OCI-LY7 (cell line): ENCODE results near the gene GREM2. TPM values are rescaled to one million over a fixed set of nuclear protein-coding genes. Genes with fewer than 3 reads are reported as not detected.

ENCODE experiments used
- BruUV-seq: library from RNA; stranded (reverse); fragments of 400-500 nt; replicated peaks from 2 replicates; lab custom pipeline; 2021; lab: Mats Ljungman, UMichigan
- CTCF ChIA-PET: fragments of 300-600 bp; sonication (Branson Sonifier 250); formaldehyde crosslinking; loops from one replicate; lab custom pipeline; 2022; ENCODE audit warnings: antibody characterized with exemption; ENCODE audit not compliant: unreplicated experiment; lab: Charles Lee
- POLR2A ChIA-PET: fragments of 300-600 bp; sonication (Branson Sonifier 250); formaldehyde crosslinking; loops from one replicate; lab custom pipeline; 2022; ENCODE audit warnings: antibody characterized with exemption; lab: Charles Lee
- DNase-seq: peaks from one replicate; pipeline ENCODE4 v3.0.0-alpha.2; 2015; ENCODE audit warnings: low spot score
- H2AFZ ChIP-seq: fragments of 200-600 bp; sonication (generic), shearing (Covaris generic); 2 replicates; pipeline ENCODE4 v1.6.1; 2014; ENCODE audit warnings: mild to moderate bottlenecking, antibody characterized with exemption, low read length, moderate library complexity
- H3K27ac ChIP-seq: fragments of 200-600 bp; sonication (generic); 2 replicates; pipeline ENCODE4 v1.5.1; 2014; ENCODE audit warnings: mixed run types, low read depth, mild to moderate bottlenecking, moderate library complexity, low read length, inconsistent platforms; ENCODE audit not compliant: poor library complexity, severe bottlenecking
- H3K36me3 ChIP-seq: fragments of 200-600 bp; sonication (generic); 2 replicates; pipeline ENCODE4 v1.6.1; 2014; ENCODE audit warnings: mild to moderate bottlenecking, antibody characterized with exemption, low read length, moderate library complexity, mixed read lengths; ENCODE audit not compliant: insufficient read depth
- H3K4me1 ChIP-seq: fragments of 200-600 bp; sonication (generic); 2 replicates; pipeline ENCODE4 v1.5.1; 2014; ENCODE audit warnings: mild to moderate bottlenecking, low read length; ENCODE audit not compliant: insufficient read depth, poor library complexity, severe bottlenecking
- H3K4me2 ChIP-seq: fragments of 200-600 bp; sonication (generic); 2 replicates; pipeline ENCODE4 v1.6.1; 2014; ENCODE audit warnings: mild to moderate bottlenecking, low read length
- H3K4me3 ChIP-seq: fragments of 200-600 bp; sonication (generic); 2 replicates; pipeline ENCODE4 v1.5.1; 2014; ENCODE audit warnings: mild to moderate bottlenecking, low read depth, low read length; ENCODE audit not compliant: poor library complexity, severe bottlenecking
- H3K79me2 ChIP-seq: fragments of 200-600 bp; sonication (generic); 2 replicates; pipeline ENCODE4 v1.6.1; 2016; ENCODE audit warnings: low read depth, mild to moderate bottlenecking, low read length, moderate library complexity, mixed read lengths; ENCODE audit not compliant: insufficient read depth
- H3K9me2 ChIP-seq: fragments of 200-600 bp; sonication (generic); 2 replicates; pipeline ENCODE4 v1.6.1; 2016; ENCODE audit warnings: mild to moderate bottlenecking, low read length, mixed read lengths; ENCODE audit not compliant: insufficient read depth
- H3K9me3 ChIP-seq: fragments of 200-600 bp; sonication (generic); 2 replicates; pipeline ENCODE4 v1.6.1; 2014; ENCODE audit warnings: mild to moderate bottlenecking, mixed run types, low read length, mixed read lengths
- H4K20me1 ChIP-seq: fragments of 200-600 bp; sonication (generic); 2 replicates; pipeline ENCODE4 v1.6.1; 2014; ENCODE audit warnings: mild to moderate bottlenecking, antibody characterized with exemption, low read length, moderate library complexity, mixed read lengths; ENCODE audit not compliant: insufficient read depth
- EZH2phosphoT487 ChIP-seq: fragments of 200-600 bp; sonication (generic); IDR thresholded peaks from 2 replicates; pipeline ENCODE4 v1.6.1; 2018; ENCODE audit warnings: low read depth, borderline replicate concordance, mild to moderate bottlenecking, mixed run types, antibody characterized with exemption, low read length, moderate library complexity, mixed read lengths
- intact Hi-C: fragments of 100-400 bp; cut with micrococcal nuclease; formaldehyde crosslinking; loops from one replicate; pipeline ENCODE4 v1.10.0; 2022; ENCODE audit not compliant: unreplicated experiment
- total RNA-seq, 2 experiments: library from RNA; depleted of rRNA in 1 of 2; stranded (reverse); fragments of >200 nt in 1 of 2; shearing (Covaris generic) in 1 of 2; gene quantifications; 2 replicates each; pipeline ENCODE4 v1.2.3, GENCODE V29; 2014 to 2022
- TF ChIP-seq, protein P1 (sequence below): fragments of 200-600 bp; sonication (generic); conservative IDR thresholded peaks from 2 replicates; pipeline ENCODE4 v1.5.1; 2014; ENCODE audit warnings: mild to moderate bottlenecking, antibody characterized with exemption, low read length, moderate library complexity, mixed read lengths

Gene GREM2
- total RNA-seq, 2 experiments from 2014 or later, result not detected

- no TSS peak for BruUV-seq
- no peak overlapping the region for H2AFZ ChIP-seq
- DNase-seq, result no peak
- H3K9me2 ChIP-seq, result no peaks in the 10 kb centered on the region
- no peaks in the 10 kb centered on the region for H3K79me2 ChIP-seq
- no peaks in the 10 kb centered on the region for H4K20me1 ChIP-seq
- H3K4me2 ChIP-seq, result no peak overlapping the region
- no peaks in the 10 kb centered on the region for H3K36me3 ChIP-seq
- no peaks in the 10 kb centered on the region for H3K4me1 ChIP-seq
- no peak overlapping the region for H3K27ac ChIP-seq
- CTCF ChIA-PET, result no interaction called here
- POLR2A ChIA-PET, result no interaction called here
- intact Hi-C loops, result no loop called here
- H3K9me3 ChIP-seq, result no peaks in the 10 kb centered on the region
- TF ChIP-seq, protein P1, sequence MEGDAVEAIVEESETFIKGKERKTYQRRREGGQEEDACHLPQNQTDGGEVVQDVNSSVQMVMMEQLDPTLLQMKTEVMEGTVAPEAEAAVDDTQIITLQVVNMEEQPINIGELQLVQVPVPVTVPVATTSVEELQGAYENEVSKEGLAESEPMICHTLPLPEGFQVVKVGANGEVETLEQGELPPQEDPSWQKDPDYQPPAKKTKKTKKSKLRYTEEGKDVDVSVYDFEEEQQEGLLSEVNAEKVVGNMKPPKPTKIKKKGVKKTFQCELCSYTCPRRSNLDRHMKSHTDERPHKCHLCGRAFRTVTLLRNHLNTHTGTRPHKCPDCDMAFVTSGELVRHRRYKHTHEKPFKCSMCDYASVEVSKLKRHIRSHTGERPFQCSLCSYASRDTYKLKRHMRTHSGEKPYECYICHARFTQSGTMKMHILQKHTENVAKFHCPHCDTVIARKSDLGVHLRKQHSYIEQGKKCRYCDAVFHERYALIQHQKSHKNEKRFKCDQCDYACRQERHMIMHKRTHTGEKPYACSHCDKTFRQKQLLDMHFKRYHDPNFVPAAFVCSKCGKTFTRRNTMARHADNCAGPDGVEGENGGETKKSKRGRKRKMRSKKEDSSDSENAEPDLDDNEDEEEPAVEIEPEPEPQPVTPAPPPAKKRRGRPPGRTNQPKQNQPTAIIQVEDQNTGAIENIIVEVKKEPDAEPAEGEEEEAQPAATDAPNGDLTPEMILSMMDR, result no peak
- no peak for TF ChIP-seq EZH2phosphoT487
- no peak overlapping the region for H3K4me3 ChIP-seq
These were observed 18.5 kb upstream of the GREM2 start for GRCh38 chr1:240630409-240630808.

GRCh38 chr1:240621249-240621648 is 9.3 kb upstream of the GREM2 start:
- no peaks in the 10 kb centered on the region for H3K9me3 ChIP-seq
- POLR2A ChIA-PET, result interaction anchor here (0.6 kb wide), 1 partner anchor 17 kb away, joined by 3 read pairs; no protein-coding TSS in a partner anchor

More at GRCh38 chr1:240621249-240621648, 9.3 kb upstream of the GREM2 start:
- no TSS peak for BruUV-seq
- no peaks in the 10 kb centered on the region for H3K9me2 ChIP-seq
- no peaks in the 10 kb centered on the region for H3K79me2 ChIP-seq
- H4K20me1 ChIP-seq, result no peaks in the 10 kb centered on the region
- no peak overlapping the region for H3K4me3 ChIP-seq
- no peak for DNase-seq
- no peaks in the 10 kb centered on the region for H3K36me3 ChIP-seq
- CTCF ChIA-PET, result no interaction called here
- H2AFZ ChIP-seq, result no peak overlapping the region
- no peak overlapping the region for H3K27ac ChIP-seq
- H3K4me1 ChIP-seq, result no peaks in the 10 kb centered on the region
- intact Hi-C loops, result no loop called here
- H3K4me2 ChIP-seq, result no peak overlapping the region
- TF ChIP-seq, protein P1, result no peak
- TF ChIP-seq EZH2phosphoT487, result no peak
